Lower leg skin (tissue), 3 donors: ENCODE data around the gene RPS6KB2.

Source experiments
- POLR2A ChIP-seq, 2 donors: fragments of 450-650 bp; IDR thresholded peaks; one replicate each; pipeline ENCODE4 v1.6.1; 2016 to 2017; ENCODE audit warnings: antibody characterized with exemption in 2 of 2, mild to moderate bottlenecking in 1 of 2, moderate library complexity in 1 of 2
- TF ChIP-seq, protein P1 (sequence below), 3 donors: fragments of 450-650 bp; IDR thresholded peaks; one replicate each; pipeline ENCODE4 v1.5.1; 2016; ENCODE audit warnings: antibody characterized with exemption in 3 of 3, mild to moderate bottlenecking in 3 of 3, moderate library complexity in 2 of 3

DNA sequence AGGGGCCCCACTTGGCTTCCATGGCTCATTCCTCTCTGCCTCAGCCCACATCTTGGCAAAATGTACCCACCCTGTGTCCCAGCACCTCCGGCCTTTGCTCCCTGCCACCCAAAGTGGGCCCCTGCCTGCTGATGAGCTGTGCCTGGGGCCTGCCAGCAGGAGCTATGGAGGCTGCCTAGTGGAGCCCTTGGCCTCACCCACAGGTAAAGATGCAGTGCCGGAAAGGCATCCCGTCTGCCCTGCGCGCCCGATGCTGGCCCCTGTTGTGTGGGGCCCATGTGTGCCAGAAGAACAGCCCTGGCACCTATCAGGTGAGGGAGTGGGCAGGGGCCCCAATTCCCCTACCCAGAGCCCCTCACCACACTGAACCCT is 23.1 kb upstream of the RPS6KB2 start:
- TF ChIP-seq, protein P1, sequence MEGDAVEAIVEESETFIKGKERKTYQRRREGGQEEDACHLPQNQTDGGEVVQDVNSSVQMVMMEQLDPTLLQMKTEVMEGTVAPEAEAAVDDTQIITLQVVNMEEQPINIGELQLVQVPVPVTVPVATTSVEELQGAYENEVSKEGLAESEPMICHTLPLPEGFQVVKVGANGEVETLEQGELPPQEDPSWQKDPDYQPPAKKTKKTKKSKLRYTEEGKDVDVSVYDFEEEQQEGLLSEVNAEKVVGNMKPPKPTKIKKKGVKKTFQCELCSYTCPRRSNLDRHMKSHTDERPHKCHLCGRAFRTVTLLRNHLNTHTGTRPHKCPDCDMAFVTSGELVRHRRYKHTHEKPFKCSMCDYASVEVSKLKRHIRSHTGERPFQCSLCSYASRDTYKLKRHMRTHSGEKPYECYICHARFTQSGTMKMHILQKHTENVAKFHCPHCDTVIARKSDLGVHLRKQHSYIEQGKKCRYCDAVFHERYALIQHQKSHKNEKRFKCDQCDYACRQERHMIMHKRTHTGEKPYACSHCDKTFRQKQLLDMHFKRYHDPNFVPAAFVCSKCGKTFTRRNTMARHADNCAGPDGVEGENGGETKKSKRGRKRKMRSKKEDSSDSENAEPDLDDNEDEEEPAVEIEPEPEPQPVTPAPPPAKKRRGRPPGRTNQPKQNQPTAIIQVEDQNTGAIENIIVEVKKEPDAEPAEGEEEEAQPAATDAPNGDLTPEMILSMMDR (IDR thresholded peaks at IDR 0.05) = no peak
- no peak for TF ChIP-seq POLR2A (IDR thresholded peaks at IDR 0.05)
